WTC11 (cell line): ENCODE measurements around the gene ACAD9.

Experiments used
- CDX4 ChIP-seq: fragments of 250-450 bp; sonication (Bioruptor Pico); IDR thresholded peaks from 2 replicates; pipeline ENCODE4 v1.9.0; 2021; ENCODE audit warnings: moderate library complexity, mild to moderate bottlenecking, inconsistent platforms, borderline replicate concordance
- CREM ChIP-seq: sonication (generic); formaldehyde crosslinking; IDR thresholded peaks from 2 replicates; pipeline ENCODE4 v1.8.1; 2022; ENCODE audit warnings: mild to moderate bottlenecking, missing genetic modification reagents, moderate library complexity
- E2F1 ChIP-seq: sonication (generic); formaldehyde crosslinking; IDR thresholded peaks from 2 replicates; pipeline ENCODE4 v1.8.0; 2022; ENCODE audit warnings: mild to moderate bottlenecking, missing genetic modification reagents
- ERG ChIP-seq: fragments of 250-450 bp; sonication (Bioruptor Pico); IDR thresholded peaks from 2 replicates; pipeline ENCODE4 v1.8.0; 2021; ENCODE audit warnings: mild to moderate bottlenecking
- GRHL2 ChIP-seq: fragments of 250-450 bp; sonication (Bioruptor Pico); IDR thresholded peaks from 2 replicates; pipeline ENCODE4 v1.8.0; 2022; ENCODE audit warnings: mild to moderate bottlenecking, moderate library complexity; ENCODE audit not compliant: insufficient replicate concordance, severe bottlenecking
- NFYB ChIP-seq: sonication (generic); formaldehyde crosslinking; conservative IDR thresholded peaks from 2 replicates; pipeline ENCODE4 v1.8.0; 2022; ENCODE audit warnings: low read depth, missing genetic modification reagents
- PRRX2 ChIP-seq: fragments of 250-450 bp; sonication (Bioruptor Pico); IDR thresholded peaks from 2 replicates; pipeline ENCODE4 v1.8.0; 2021; ENCODE audit warnings: mild to moderate bottlenecking
- ZNF232 ChIP-seq: sonication (generic); formaldehyde crosslinking; IDR thresholded peaks from 2 replicates; pipeline ENCODE4 v1.8.0; 2022; ENCODE audit warnings: mild to moderate bottlenecking, missing genetic modification reagents
- TF ChIP-seq, protein P1 (sequence below): sonication (generic); formaldehyde crosslinking; IDR thresholded peaks from 2 replicates; pipeline ENCODE4 v1.8.1; 2022; ENCODE audit warnings: missing genetic modification reagents, borderline replicate concordance
- TF ChIP-seq, protein P2 (sequence below): fragments of 200-600 bp; IDR thresholded peaks from 2 replicates; pipeline ENCODE4 v1.8.0; 2022; ENCODE audit warnings: antibody characterized with exemption
- TF ChIP-seq, protein P3 (sequence below): sonication (generic); formaldehyde crosslinking; IDR thresholded peaks from 2 replicates; pipeline ENCODE4 v1.8.1; 2023; ENCODE audit warnings: mild to moderate bottlenecking, missing genetic modification reagents, moderate library complexity

- TF ChIP-seq, protein P1, sequence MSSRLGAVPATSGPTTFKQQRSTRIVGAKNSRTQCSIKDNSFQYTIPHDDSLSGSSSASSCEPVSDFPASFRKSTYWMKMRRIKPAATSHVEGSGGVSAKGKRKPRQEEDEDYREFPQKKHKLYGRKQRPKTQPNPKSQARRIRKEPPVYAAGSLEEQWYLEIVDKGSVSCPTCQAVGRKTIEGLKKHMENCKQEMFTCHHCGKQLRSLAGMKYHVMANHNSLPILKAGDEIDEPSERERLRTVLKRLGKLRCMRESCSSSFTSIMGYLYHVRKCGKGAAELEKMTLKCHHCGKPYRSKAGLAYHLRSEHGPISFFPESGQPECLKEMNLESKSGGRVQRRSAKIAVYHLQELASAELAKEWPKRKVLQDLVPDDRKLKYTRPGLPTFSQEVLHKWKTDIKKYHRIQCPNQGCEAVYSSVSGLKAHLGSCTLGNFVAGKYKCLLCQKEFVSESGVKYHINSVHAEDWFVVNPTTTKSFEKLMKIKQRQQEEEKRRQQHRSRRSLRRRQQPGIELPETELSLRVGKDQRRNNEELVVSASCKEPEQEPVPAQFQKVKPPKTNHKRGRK, result no peak
- TF ChIP-seq ERG (CRISPR knock-in tag), result no peak
- TF ChIP-seq, protein P2, sequence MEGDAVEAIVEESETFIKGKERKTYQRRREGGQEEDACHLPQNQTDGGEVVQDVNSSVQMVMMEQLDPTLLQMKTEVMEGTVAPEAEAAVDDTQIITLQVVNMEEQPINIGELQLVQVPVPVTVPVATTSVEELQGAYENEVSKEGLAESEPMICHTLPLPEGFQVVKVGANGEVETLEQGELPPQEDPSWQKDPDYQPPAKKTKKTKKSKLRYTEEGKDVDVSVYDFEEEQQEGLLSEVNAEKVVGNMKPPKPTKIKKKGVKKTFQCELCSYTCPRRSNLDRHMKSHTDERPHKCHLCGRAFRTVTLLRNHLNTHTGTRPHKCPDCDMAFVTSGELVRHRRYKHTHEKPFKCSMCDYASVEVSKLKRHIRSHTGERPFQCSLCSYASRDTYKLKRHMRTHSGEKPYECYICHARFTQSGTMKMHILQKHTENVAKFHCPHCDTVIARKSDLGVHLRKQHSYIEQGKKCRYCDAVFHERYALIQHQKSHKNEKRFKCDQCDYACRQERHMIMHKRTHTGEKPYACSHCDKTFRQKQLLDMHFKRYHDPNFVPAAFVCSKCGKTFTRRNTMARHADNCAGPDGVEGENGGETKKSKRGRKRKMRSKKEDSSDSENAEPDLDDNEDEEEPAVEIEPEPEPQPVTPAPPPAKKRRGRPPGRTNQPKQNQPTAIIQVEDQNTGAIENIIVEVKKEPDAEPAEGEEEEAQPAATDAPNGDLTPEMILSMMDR, result no peak
- TF ChIP-seq ZNF232 (CRISPR knock-in tag), result no peak
- TF ChIP-seq, protein P3, sequence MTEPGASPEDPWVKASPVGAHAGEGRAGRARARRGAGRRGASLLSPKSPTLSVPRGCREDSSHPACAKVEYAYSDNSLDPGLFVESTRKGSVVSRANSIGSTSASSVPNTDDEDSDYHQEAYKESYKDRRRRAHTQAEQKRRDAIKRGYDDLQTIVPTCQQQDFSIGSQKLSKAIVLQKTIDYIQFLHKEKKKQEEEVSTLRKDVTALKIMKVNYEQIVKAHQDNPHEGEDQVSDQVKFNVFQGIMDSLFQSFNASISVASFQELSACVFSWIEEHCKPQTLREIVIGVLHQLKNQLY (CRISPR knock-in tag), result no peak
- no peak for TF ChIP-seq E2F1 (CRISPR knock-in tag)
- TF ChIP-seq CREM, result no peak
- TF ChIP-seq PRRX2 (CRISPR knock-in tag), result no peak
- TF ChIP-seq CDX4 (CRISPR knock-in tag), result no peak
- no peak for TF ChIP-seq NFYB (CRISPR knock-in tag)
- TF ChIP-seq GRHL2 (CRISPR knock-in tag), result no peak
Observed at GRCh38 chr3:128844502-128844901, 34.9 kb upstream of the ACAD9 start.
